ENCODE data around the gene S100A13. TPM values are rescaled to one million over a fixed set of nuclear protein-coding genes. Genes with fewer than 3 reads are reported as not detected.
"Not testable (repeated sequence)": the region's sequence is repeated elsewhere in the genome, so short reads cannot be mapped to it uniquely, and the experiment has no call there.

The S100A13 gene
- total RNA-seq = 89.7 TPM

DNA sequence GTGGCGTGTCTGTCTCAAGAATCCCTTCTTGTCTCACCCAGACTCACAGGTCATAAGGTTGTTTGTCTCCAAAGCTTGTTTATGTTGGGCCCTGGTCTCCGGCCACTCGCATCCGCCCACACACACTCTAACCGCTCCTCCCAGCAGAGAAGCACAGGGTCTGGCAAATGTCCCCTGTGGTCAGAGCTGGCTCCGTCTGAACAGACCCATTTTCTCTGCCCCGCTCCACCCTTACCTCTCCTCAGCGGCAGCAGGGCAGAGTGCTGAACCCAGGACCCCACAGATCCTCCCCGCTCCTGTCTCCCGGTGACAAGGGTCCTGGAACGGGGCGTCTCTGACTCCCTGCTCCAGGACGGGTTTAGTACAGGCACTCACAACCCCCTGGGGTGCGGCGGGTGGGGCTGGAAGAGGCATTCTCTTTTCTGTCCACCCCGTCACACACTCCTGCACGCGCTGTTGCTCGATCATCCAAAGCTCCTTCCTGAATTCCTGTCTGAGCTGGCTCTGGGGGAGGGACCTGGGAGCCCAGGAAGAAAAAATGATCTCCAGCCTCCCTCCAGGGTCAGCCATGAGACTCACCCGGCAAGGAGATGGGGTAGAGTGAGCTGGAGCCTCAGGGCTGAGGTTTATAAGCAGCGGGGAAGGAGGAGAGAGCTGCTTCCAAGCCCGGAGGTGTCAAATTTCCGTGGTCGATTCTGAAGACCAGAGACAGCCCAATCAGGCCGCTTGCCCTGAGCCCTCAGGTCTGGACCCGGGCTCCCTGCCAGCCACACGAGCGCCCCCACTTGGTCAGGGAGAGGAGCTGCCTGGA is at the start of gene S100A13:
Gene S100A13, minus strand, starts transcription at position 602 of the 811 bp plus-strand sequence. CDS start 1,033 bp downstream, outside the sequence.
- Histone ChIP-seq H3K9me3 (no peaks in the 10 kb centered on the region), H3K36me3 (peaks cover 0 to 4% of the 10 kb centered on the region in 2 donors), H3K27ac (peak within 1 kb of the TSS; percentile 87 to 94), H3K4me3 (peak within 1 kb of the TSS; percentile 66 to 69), H3K27me3 (no peaks in the 10 kb centered on the region), H3K4me1 (peaks cover 3 to 34% of the 10 kb centered on the region in 2 donors)
- intact Hi-C loops (cut with DNase I) = loop anchor here (2.0 to 5.0 kb wide), 2 partner anchors 14 to 120 kb away; partner anchors contain the start of gene S100A16
- TF ChIP-seq, protein P1, sequence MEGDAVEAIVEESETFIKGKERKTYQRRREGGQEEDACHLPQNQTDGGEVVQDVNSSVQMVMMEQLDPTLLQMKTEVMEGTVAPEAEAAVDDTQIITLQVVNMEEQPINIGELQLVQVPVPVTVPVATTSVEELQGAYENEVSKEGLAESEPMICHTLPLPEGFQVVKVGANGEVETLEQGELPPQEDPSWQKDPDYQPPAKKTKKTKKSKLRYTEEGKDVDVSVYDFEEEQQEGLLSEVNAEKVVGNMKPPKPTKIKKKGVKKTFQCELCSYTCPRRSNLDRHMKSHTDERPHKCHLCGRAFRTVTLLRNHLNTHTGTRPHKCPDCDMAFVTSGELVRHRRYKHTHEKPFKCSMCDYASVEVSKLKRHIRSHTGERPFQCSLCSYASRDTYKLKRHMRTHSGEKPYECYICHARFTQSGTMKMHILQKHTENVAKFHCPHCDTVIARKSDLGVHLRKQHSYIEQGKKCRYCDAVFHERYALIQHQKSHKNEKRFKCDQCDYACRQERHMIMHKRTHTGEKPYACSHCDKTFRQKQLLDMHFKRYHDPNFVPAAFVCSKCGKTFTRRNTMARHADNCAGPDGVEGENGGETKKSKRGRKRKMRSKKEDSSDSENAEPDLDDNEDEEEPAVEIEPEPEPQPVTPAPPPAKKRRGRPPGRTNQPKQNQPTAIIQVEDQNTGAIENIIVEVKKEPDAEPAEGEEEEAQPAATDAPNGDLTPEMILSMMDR (IDR thresholded peaks at IDR 0.05) = peak; percentile 50 to 72 (median 56)
- peak in 1 of 2 donors; percentile 84 for DNase-seq (ENCODE audit: low spot score in 2 of 2)

- H3K27me3 ChIP-seq = no peaks in the 10 kb centered on the region
- intact Hi-C loops (cut with DNase I) = loop anchor here (5.0 kb wide), 1 partner anchor 289 kb away; the partner anchor contains the start of gene SLC39A1
- H3K4me3 ChIP-seq = no peak overlapping the region
- TF ChIP-seq, protein P1 (IDR thresholded peaks at IDR 0.05) = no peak
- peaks cover 0 to 11% of the 10 kb centered on the region in 2 donors for H3K4me1 ChIP-seq
- no peaks in the 10 kb centered on the region for H3K9me3 ChIP-seq
- no peak overlapping the region for H3K27ac ChIP-seq
- H3K36me3 ChIP-seq = peaks cover 4 to 5% of the 10 kb centered on the region in 2 donors
- no peak for DNase-seq (ENCODE audit: low spot score in 2 of 2)
These were observed 46.2 kb upstream of the S100A13 start for GRCh38 chr1:153673511-153673910.

DNA sequence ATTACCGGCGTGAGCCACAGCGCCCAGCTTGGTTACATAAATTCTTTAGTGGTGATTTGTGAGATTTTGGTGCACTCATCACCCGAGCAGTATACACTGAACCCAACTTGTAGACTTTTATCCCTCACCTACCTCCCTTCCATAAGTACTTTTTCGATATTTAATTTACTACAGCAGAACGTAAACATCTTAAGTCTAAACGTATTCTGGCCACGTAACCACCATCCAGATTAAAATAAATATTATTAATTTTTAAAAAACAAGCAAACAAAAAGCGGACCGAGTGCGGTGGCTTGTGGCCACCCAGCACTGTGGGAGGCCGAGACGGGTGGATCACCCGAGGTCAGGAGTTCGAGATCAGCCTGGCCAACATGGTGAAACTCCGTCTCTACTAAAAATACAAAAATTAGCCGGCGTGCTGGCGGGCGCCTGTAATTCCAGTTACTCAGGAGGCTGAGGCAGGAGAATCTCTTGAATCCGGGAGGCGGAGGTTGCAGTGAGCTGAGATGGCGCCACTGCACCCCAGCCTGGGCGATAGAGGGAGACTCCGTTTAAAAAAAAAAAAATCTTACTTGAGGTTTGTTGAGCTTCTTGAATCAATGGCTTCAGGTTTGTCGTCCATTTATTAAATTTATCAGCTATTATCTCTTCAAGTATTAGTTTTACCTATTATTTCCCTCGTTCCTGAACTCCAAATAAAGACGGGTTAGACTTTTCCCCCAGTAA is 44.5 kb upstream of the S100A13 start:
- Histone ChIP-seq H3K4me3 (peak overlapping the region; percentile 55 to 63), H3K27ac (peak overlapping the region; percentile 81 to 88), H3K36me3 (peaks cover 20 to 22% of the 10 kb centered on the region in 2 donors)
- DNase-seq (ENCODE audit: low spot score in 2 of 2) = peak in 1 of 2 donors; percentile 86
- not testable (repeated sequence) for H3K9me3 ChIP-seq, H3K27me3 ChIP-seq, H3K4me1 ChIP-seq
- intact Hi-C loops (cut with DNase I) = loop anchor here (2.0 to 5.0 kb wide), 2 partner anchors 37 to 291 kb away; partner anchors contain the start of genes CHTOP and SLC39A1
- TF ChIP-seq, protein P1 (IDR thresholded peaks at IDR 0.05) = peak in 1 of 3 experiments; percentile 6

DNA sequence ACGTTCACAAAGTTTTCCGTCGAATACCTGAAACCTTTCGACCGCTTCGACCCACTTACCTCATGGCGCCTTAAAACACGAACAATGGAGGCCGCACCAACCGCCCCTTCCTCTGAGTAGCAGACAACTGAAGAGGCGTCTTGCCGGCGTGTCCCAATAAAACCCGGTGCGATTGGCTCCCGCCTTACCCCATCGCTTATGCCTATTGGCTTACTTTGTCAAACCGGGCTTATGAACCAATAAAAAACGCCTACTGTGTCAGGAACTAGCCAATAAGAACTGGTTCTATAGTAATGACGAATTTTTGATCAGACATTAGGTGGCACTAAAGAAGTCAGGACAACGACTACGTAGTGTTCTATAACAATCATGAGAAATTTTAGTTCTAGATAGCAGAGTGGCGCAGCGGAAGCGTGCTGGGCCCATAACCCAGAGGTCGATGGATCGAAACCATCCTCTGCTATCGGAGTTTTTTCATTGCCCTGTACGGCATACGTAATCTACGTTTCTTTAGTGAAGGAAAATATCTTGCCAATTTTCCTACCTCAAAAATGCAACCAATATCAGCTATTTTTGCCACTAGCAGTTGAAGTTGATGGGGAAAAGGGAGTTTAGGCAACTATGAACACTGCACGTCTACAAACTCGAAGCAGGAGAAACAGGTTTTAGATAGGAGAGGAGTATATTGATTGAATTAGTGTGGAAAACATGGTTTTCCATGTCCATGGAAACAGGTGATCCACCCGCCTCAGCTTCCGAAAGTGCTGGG is 43.7 kb upstream of the S100A13 start, which contains the start of gene ILF2:
Gene ILF2, minus strand, starts transcription at position 135 of the 769 bp plus-strand sequence. Its CDS starts 71 bp downstream, at position 64.
- H3K4me3 ChIP-seq = peak within 1 kb of the TSS; percentile 79 to 81
- TF ChIP-seq, protein P1 (IDR thresholded peaks at IDR 0.05) = peak in 2 of 3 experiments; percentile 26 to 31
- H3K36me3 ChIP-seq = peaks cover 27 to 30% of the 10 kb centered on the region in 2 donors
- H3K27ac ChIP-seq = peak within 1 kb of the TSS; percentile 88 to 90
- DNase-seq (ENCODE audit: low spot score in 2 of 2) = peak; percentile 90 to 99
- H3K9me3 ChIP-seq = no peaks in the 10 kb centered on the region
- H3K27me3 ChIP-seq = no peaks in the 10 kb centered on the region
- peaks cover 0 to 8% of the 10 kb centered on the region in 2 donors for H3K4me1 ChIP-seq
- intact Hi-C loops (cut with DNase I) = loop anchor here (2.0 to 5.0 kb wide), 2 partner anchors 36 to 291 kb away; partner anchors contain the start of genes CHTOP and SLC39A1

Measured in ascending aorta (tissue), 2 donors.